ENCODE results near the gene EBF3. TPM values are rescaled to one million over a fixed set of nuclear protein-coding genes. Genes with fewer than 3 reads are reported as not detected.

The EBF3 gene
- total RNA-seq, 1 donor = 14.7 TPM

- no peak for DNase-seq (ENCODE audit: low read depth)
- TF ChIP-seq CTCF (IDR thresholded peaks at IDR 0.05; ENCODE audit: insufficient read depth, low read length) = no peak
- no peak overlapping the region for H3K4me3 ChIP-seq (ENCODE audit: low read depth, low read length)
Observed at GRCh38 chr10:129917936-129918335, 46.1 kb downstream of the EBF3 start.

- H3K4me3 ChIP-seq (ENCODE audit: low read depth, low read length) = no peak overlapping the region
- no peak for DNase-seq (ENCODE audit: low read depth)
- TF ChIP-seq CTCF (IDR thresholded peaks at IDR 0.05; ENCODE audit: insufficient read depth, low read length) = no peak
Observed at GRCh38 chr10:129916506-129916995, 47.5 kb downstream of the EBF3 start.

- no peak for TF ChIP-seq CTCF (IDR thresholded peaks at IDR 0.05; ENCODE audit: insufficient read depth, low read length)
- H3K4me3 ChIP-seq (ENCODE audit: low read depth, low read length) = no peak overlapping the region
- no peak for DNase-seq (ENCODE audit: low read depth)
Observed at GRCh38 chr10:129915526-129916378, 48.3 kb downstream of the EBF3 start.

- no peak for TF ChIP-seq CTCF (IDR thresholded peaks at IDR 0.05; ENCODE audit: insufficient read depth, low read length)
- no peak for DNase-seq (ENCODE audit: low read depth)
- H3K4me3 ChIP-seq (ENCODE audit: low read depth, low read length) = no peak overlapping the region
Observed at GRCh38 chr10:129914960-129915359, 49.1 kb downstream of the EBF3 start.

GRCh38 chr10:129914153-129914855, 49.8 kb downstream of the EBF3 start:
- TF ChIP-seq CTCF (IDR thresholded peaks at IDR 0.05; ENCODE audit: insufficient read depth, low read length) = no peak
- DNase-seq (ENCODE audit: low read depth) = no peak
- H3K4me3 ChIP-seq (ENCODE audit: low read depth, low read length) = no peak overlapping the region

GRCh38 chr10:129912986-129913695, 50.9 kb downstream of the EBF3 start:
- H3K4me3 ChIP-seq (ENCODE audit: low read depth, low read length) = no peak overlapping the region
- TF ChIP-seq CTCF (IDR thresholded peaks at IDR 0.05; ENCODE audit: insufficient read depth, low read length) = no peak
- DNase-seq (ENCODE audit: low read depth) = no peak

Data from fibroblast of the aortic adventitia (primary cell).